H1 (cell line): ENCODE measurements around the gene SV2C. TPM values are rescaled to one million over a fixed set of nuclear protein-coding genes. Genes with fewer than 3 reads are reported as not detected.

ENCODE experiments used
- CTCF ChIA-PET: fragments of 300-600 bp; sonication (Branson Sonifier 250); formaldehyde crosslinking; loops from one replicate; lab custom pipeline; 2021; ENCODE audit not compliant: partially characterized antibody; lab: Charles Lee
- POLR2A ChIA-PET: fragments of 300-600 bp; sonication (Branson Sonifier 250); formaldehyde crosslinking; loops from one replicate; lab custom pipeline; 2021; ENCODE audit warnings: inconsistent platforms; ENCODE audit not compliant: partially characterized antibody; lab: Charles Lee
- DNase-seq, 2 experiments: peaks; one replicate each; pipeline versions ENCODE4 v3.0.0 to v3.0.0-alpha.2; 2010 to 2022; ENCODE audit warnings: low spot score in 2 of 2, low read depth in 1 of 2, mixed read lengths in 1 of 2
- FAIRE-seq: peaks from 2 replicates; lab custom pipeline; 2011; peaks lifted over from hg19 to GRCh38; lab: Jason Lieb, UNC
- H2AFZ ChIP-seq: 2 replicates; pipeline ENCODE4 v1.8.1; 2012; ENCODE audit warnings: low read length, inconsistent platforms
- H2AK5ac ChIP-seq: 2 replicates; pipeline ENCODE4 v1.6.1; 2013; ENCODE audit warnings: low read depth, low read length
- H2BK120ac ChIP-seq: replicated peaks from 2 replicates; pipeline ENCODE3; 2013; ENCODE audit warnings: low read depth, low read length, inconsistent platforms
- H2BK12ac ChIP-seq: 2 replicates; pipeline ENCODE4 v1.6.1; 2013; ENCODE audit warnings: low read depth, low read length
- H2BK15ac ChIP-seq: 2 replicates; pipeline ENCODE4 v1.6.1; 2013; ENCODE audit warnings: low read length
- H2BK20ac ChIP-seq: 2 replicates; pipeline ENCODE4 v1.6.1; 2013; ENCODE audit warnings: low read length
- H2BK5ac ChIP-seq: 2 replicates; pipeline ENCODE4 v1.6.1; 2013; ENCODE audit warnings: low read depth, low read length
- H3K14ac ChIP-seq: 2 replicates; pipeline ENCODE4 v1.6.1; 2013; ENCODE audit warnings: inconsistent platforms; ENCODE audit not compliant: insufficient read length
- H3K18ac ChIP-seq: 2 replicates; pipeline ENCODE4 v1.6.1; 2013; ENCODE audit warnings: low read length; ENCODE audit errors: extremely low read depth
- H3K23ac ChIP-seq: 2 replicates; pipeline ENCODE4 v1.6.1; 2013; ENCODE audit warnings: inconsistent platforms; ENCODE audit not compliant: insufficient read length
- H3K23me2 ChIP-seq: 2 replicates; pipeline ENCODE4 v1.6.1; 2013; ENCODE audit warnings: low read depth, low read length
- H3K27ac ChIP-seq: 2 replicates; pipeline ENCODE4 v1.6.1; 2011; ENCODE audit warnings: low read depth, low read length, inconsistent platforms
- H3K27me3 ChIP-seq, 4 experiments: replicated peaks in 1 of 4; 1 replicate in 1 of 4; 2 replicates in 3 of 4; pipeline versions ENCODE4 v1.6.1 to v1.8.1; 2011 to 2013; ENCODE audit warnings: low read length in 3 of 4, mild to moderate bottlenecking in 3 of 4, inconsistent platforms in 2 of 4, mixed read lengths in 2 of 4, moderate library complexity in 1 of 4; ENCODE audit not compliant: control insufficient read depth in 3 of 4, insufficient read depth in 3 of 4; ENCODE audit errors: extremely low read depth in 1 of 4
- H3K36me3 ChIP-seq, 4 experiments: 2 replicates each; pipeline versions ENCODE4 v1.6.1 to v1.8.1; 2011 to 2013; ENCODE audit warnings: mild to moderate bottlenecking in 4 of 4, low read length in 3 of 4, moderate library complexity in 2 of 4, control low read depth in 1 of 4, inconsistent platforms in 1 of 4; ENCODE audit not compliant: insufficient read depth in 4 of 4, control insufficient read depth in 2 of 4
- H3K4ac ChIP-seq: replicated peaks from 2 replicates; pipeline ENCODE3; 2013; ENCODE audit warnings: low read length, low read depth, mixed read lengths, inconsistent platforms; ENCODE audit not compliant: insufficient read length
- H3K4me1 ChIP-seq, 4 experiments: replicated peaks in 1 of 4; 1 replicate in 1 of 4; 2 replicates in 3 of 4; pipeline versions ENCODE4 v1.6.1 to v1.8.1; 2011 to 2013; ENCODE audit warnings: low read length in 3 of 4, inconsistent platforms in 2 of 4, mixed read lengths in 1 of 4; ENCODE audit not compliant: insufficient read depth in 4 of 4, control insufficient read depth in 3 of 4
- H3K4me2 ChIP-seq, 2 experiments: 2 replicates each; pipeline versions ENCODE4 v1.6.1 to v1.8.1; 2011 to 2013; ENCODE audit warnings: low read depth in 2 of 2, low read length in 2 of 2, control low read depth in 1 of 2, inconsistent platforms in 1 of 2, mild to moderate bottlenecking in 1 of 2; ENCODE audit not compliant: insufficient read depth in 1 of 2
- H3K4me3 ChIP-seq, 4 experiments: fragments of 200-600, 300-600 bp in 1 of 4; sonication (generic), shearing (Covaris generic), sonication (Bioruptor Twin) in 1 of 4; 2 replicates each; pipeline versions ENCODE4 v1.5.1 to v1.8.1; 2011 to 2016; ENCODE audit warnings: low read length in 4 of 4, low read depth in 3 of 4, control low read depth in 2 of 4, inconsistent platforms in 2 of 4, mild to moderate bottlenecking in 2 of 4, mixed read lengths in 1 of 4, moderate library complexity in 1 of 4; ENCODE audit not compliant: insufficient read depth in 2 of 4; ENCODE audit errors: extremely low read depth in 1 of 4
- H3K56ac ChIP-seq: replicated peaks from 2 replicates; pipeline ENCODE3; 2013; ENCODE audit warnings: low read depth, mild to moderate bottlenecking, mixed read lengths, low read length, inconsistent platforms; ENCODE audit not compliant: insufficient read length
- H3K79me1 ChIP-seq: 2 replicates; pipeline ENCODE4 v1.6.1; 2013; ENCODE audit warnings: low read depth, low read length, control low read depth
- H3K79me2 ChIP-seq, 2 experiments: 2 replicates each; pipeline versions ENCODE4 v1.6.1 to v1.8.1; 2012 to 2013; ENCODE audit warnings: low read length in 2 of 2, mild to moderate bottlenecking in 2 of 2, inconsistent platforms in 1 of 2; ENCODE audit not compliant: insufficient read depth in 2 of 2, control insufficient read depth in 1 of 2
- H3K9ac ChIP-seq, 4 experiments: replicated peaks in 1 of 4; 1 replicate in 1 of 4; 2 replicates in 3 of 4; pipeline versions ENCODE4 v1.6.1 to v1.8.1; 2011 to 2013; ENCODE audit warnings: low read depth in 3 of 4, low read length in 3 of 4, control low read depth in 2 of 4, mild to moderate bottlenecking in 2 of 4, moderate library complexity in 2 of 4, inconsistent platforms in 1 of 4; ENCODE audit errors: extremely low read depth in 1 of 4
- H3K9me3 ChIP-seq, 2 experiments: 2 replicates each; pipeline versions ENCODE4 v1.6.1 to v1.8.1; 2012 to 2013; ENCODE audit warnings: mild to moderate bottlenecking in 2 of 2, moderate library complexity in 2 of 2, control low read depth in 1 of 2, inconsistent platforms in 1 of 2, low read depth in 1 of 2, low read length in 1 of 2, mixed read lengths in 1 of 2; ENCODE audit not compliant: insufficient read depth in 2 of 2
- H4K20me1 ChIP-seq, 2 experiments: replicated peaks in 1 of 2; 2 replicates each; pipeline versions ENCODE3 to v1.8.1; 2011 to 2013; ENCODE audit warnings: inconsistent platforms in 2 of 2, low read length in 2 of 2, mild to moderate bottlenecking in 1 of 2; ENCODE audit not compliant: insufficient read depth in 2 of 2, control insufficient read depth in 1 of 2
- H4K5ac ChIP-seq: 2 replicates; pipeline ENCODE4 v1.6.1; 2013; ENCODE audit warnings: low read length, low read depth, mixed read lengths, inconsistent platforms; ENCODE audit not compliant: insufficient read length
- H4K8ac ChIP-seq: 2 replicates; pipeline ENCODE4 v1.8.0; 2013; ENCODE audit warnings: mild to moderate bottlenecking, moderate library complexity, low read length, inconsistent platforms; ENCODE audit not compliant: insufficient read depth; ENCODE audit errors: extremely low read depth
- H4K91ac ChIP-seq: replicated peaks from 2 replicates; pipeline ENCODE3; 2013; ENCODE audit warnings: low read length, mixed read lengths, inconsistent platforms; ENCODE audit not compliant: insufficient read length
- CREB1 ChIP-seq: IDR thresholded peaks from 2 replicates; pipeline ENCODE4 v1.6.1; 2012; ENCODE audit warnings: inconsistent platforms
- FOSL1 ChIP-seq: IDR thresholded peaks from 2 replicates; pipeline ENCODE4 v1.6.1; 2011; ENCODE audit warnings: mild to moderate bottlenecking, low read depth, low read length, moderate library complexity; ENCODE audit not compliant: insufficient read depth
- HDAC6 ChIP-seq: IDR thresholded peaks from one replicate; pipeline ENCODE4 v1.7.1; 2012; ENCODE audit warnings: low read depth, mild to moderate bottlenecking, inconsistent platforms, low read length, moderate library complexity
- MAX ChIP-seq: IDR thresholded peaks from 2 replicates; pipeline ENCODE4 v1.6.1; 2012; ENCODE audit warnings: inconsistent platforms
- POLR2A ChIP-seq, 2 experiments: IDR thresholded peaks; 1 replicate in 1 of 2; 2 replicates in 1 of 2; pipeline ENCODE4 v1.6.1; 2011; ENCODE audit warnings: low read depth in 2 of 2, low read length in 2 of 2, mild to moderate bottlenecking in 2 of 2; ENCODE audit errors: control extremely low read depth in 1 of 2
- SAP30 ChIP-seq: fragments of 300-600 bp; sonication (generic); IDR thresholded peaks from 2 replicates; pipeline ENCODE4 v1.7.1; 2012; ENCODE audit warnings: low read length, moderate library complexity, mild to moderate bottlenecking, inconsistent platforms; ENCODE audit not compliant: insufficient read depth, insufficient replicate concordance
- SIN3A ChIP-seq, 2 experiments: IDR thresholded peaks in 1 of 2; conservative IDR thresholded peaks in 1 of 2; 2 replicates each; pipeline ENCODE4 v1.6.1; 2011 to 2012; ENCODE audit warnings: low read length in 2 of 2, improper control_type of control experiment in 1 of 2, low read depth in 1 of 2, mild to moderate bottlenecking in 1 of 2
- SIRT6 ChIP-seq: IDR thresholded peaks from one replicate; pipeline ENCODE4 v1.7.1; 2012; ENCODE audit warnings: low read length, inconsistent platforms
- USF2 ChIP-seq: IDR thresholded peaks from 2 replicates; pipeline ENCODE4 v1.6.1; 2011; ENCODE audit warnings: low read length, improper control_type of control experiment
- WGBS, 2 experiments: shearing (Covaris generic) in 1 of 2; methylation state at CpG; one replicate each; pipeline versions ENCODE4 v1.1.6 to v1.1.7; 2013 to 2015; ENCODE audit warnings: low lambda C conversion rate in 2 of 2, mixed read lengths in 2 of 2, inconsistent platforms in 1 of 2, low coverage in 1 of 2, missing lambda C conversion rate in 1 of 2; ENCODE audit not compliant: insufficient replicate concordance in 2 of 2, insufficient coverage in 1 of 2, insufficient read length in 1 of 2; ENCODE audit errors: extremely low coverage in 1 of 2, missing lambda C conversion rate in 1 of 2; 5-methylcytosine and 5-hydroxymethylcytosine counted together
- polyA plus RNA-seq, 7 experiments: library from polyadenylated mRNA; depleted of rRNA in 3 of 7; stranded (reverse) in 5 of 7; unstranded in 2 of 7; fragments of >200 nt in 5 of 7; fragments of 200-250 nt in 2 of 7; gene quantifications; 1 replicate in 5 of 7; 2 replicates in 1 of 7; 4 replicates in 1 of 7; pipeline versions ENCODE4 v1.2.1 to v1.2.3, GENCODE V29; 2011 to 2013; ENCODE audit warnings: missing spikeins in 2 of 7, mixed read lengths in 2 of 7
- total RNA-seq: library from RNA; stranded (reverse); fragmentation: NEBNext Ultra II Directional; extraction: Animal tissue kit (Norgen Biotek cat#: 25700); gene quantifications from 2 replicates; pipeline ENCODE4 v1.2.1, GENCODE V29; 2021

Gene SV2C
- total and polyA plus RNA-seq, 2 of the 8 experiments (the other 6 are each of a cell fraction or from before 2014, with no cell fraction given): 0.08 to 0.24 TPM

GRCh38 chr5:76332611-76333205 lies 249.5 kb downstream of the SV2C start:
- peaks cover under 1 to 15% (median 3%) of the 10 kb centered on the region in 4 experiments; a peak in 6 of 7 replicates for H3K4me1 ChIP-seq
- no peaks in the 10 kb centered on the region for H3K79me2 ChIP-seq
- no peak overlapping the region for H4K5ac ChIP-seq
- no peak for FAIRE-seq
- 86% methylated on average over 2 of the region's 2 CpGs; no CpG with 5 or more reads in 1 of the 2 experiments for WGBS, 2 experiments
- no peak overlapping the region for H2AFZ ChIP-seq
- H3K56ac ChIP-seq: no peak overlapping the region
- H3K4me2 ChIP-seq: no peak overlapping the region
- no peak overlapping the region for H2BK20ac ChIP-seq
- H3K27ac ChIP-seq: no peak overlapping the region
- H2BK120ac ChIP-seq: no peak overlapping the region
- no peak overlapping the region for H4K91ac ChIP-seq
- ChIA-PET CTCF (interaction anchor here (0.9 to 1.5 kb wide), 4 partner anchors 9 to 72 kb away, joined by 3 to 5 read pairs (median 4); no protein-coding TSS in a partner anchor), POLR2A (no interaction called here)
- no peak overlapping the region for H2AK5ac ChIP-seq
- DNase-seq: no peak
- TF ChIP-seq SAP30 (no peak), CREB1 (no peak), SIN3A (conservative IDR thresholded peaks at IDR 0.05 in 1 of 2, IDR thresholded peaks at IDR 0.05 in 1 of 2; ENCODE audit: low read depth in 1 of 2, low read length in 2 of 2) (no peak), FOSL1 (no peak), POLR2A (IDR thresholded peaks at IDR 0.05; ENCODE audit: control extremely low read depth in 1 of 2, low read depth in 2 of 2, low read length in 2 of 2) (no peak), USF2 (no peak), SIRT6 (no peak), HDAC6 (no peak), MAX (no peak)
- H2BK15ac ChIP-seq: no peak overlapping the region
- no peak overlapping the region for H2BK5ac ChIP-seq
- H3K4me3 ChIP-seq: no peak overlapping the region
- H3K23me2 ChIP-seq: no peaks in the 10 kb centered on the region
- H3K9ac ChIP-seq: no peak overlapping the region
- H3K14ac ChIP-seq: no peak overlapping the region
- H3K27me3 ChIP-seq: peaks cover 0 to 1% (median under 1%) of the 10 kb centered on the region in 4 experiments; a peak in 3 of 7 replicates
- H4K20me1 ChIP-seq: no peaks in the 10 kb centered on the region
- H3K36me3 ChIP-seq: peaks cover 0 to 5% (median 0%) of the 10 kb centered on the region in 4 experiments; a peak in 1 of 8 replicates
- H3K18ac ChIP-seq: no peak overlapping the region
- H3K79me1 ChIP-seq: no peaks in the 10 kb centered on the region; the same call in 1 of the 2 replicates
- H2BK12ac ChIP-seq: no peak overlapping the region
- H4K8ac ChIP-seq: no peak overlapping the region
- peaks cover 5 to 10% of the 10 kb centered on the region in 2 experiments; a peak in 3 of 4 replicates for H3K9me3 ChIP-seq
- H3K23ac ChIP-seq: no peak overlapping the region
- no peak overlapping the region for H3K4ac ChIP-seq
